Glomerular endothelial cell (primary cell): ENCODE measurements around the gene DOCK9. TPM values are rescaled to one million over a fixed set of nuclear protein-coding genes. Genes with fewer than 3 reads are reported as not detected.

Experiments
- DNase-seq: peaks from one replicate; pipeline ENCODE4 v3.0.0-alpha.2; 2011; ENCODE audit warnings: low read depth, low spot score; ENCODE audit errors: extremely low read depth
- total RNA-seq: library from RNA; depleted of rRNA; stranded (reverse); fragments of >200 nt; gene quantifications from 2 replicates; pipeline ENCODE4 v1.2.3, GENCODE V29; 2015

The DOCK9 gene
- total RNA-seq, 1 donor from 2014 or later = 400 TPM

- no peak for DNase-seq
These were observed 108.9 kb downstream of the DOCK9 start for GRCh38 chr13:98868932-98869331.

- no peak for DNase-seq
These were observed 111.0 kb downstream of the DOCK9 start for GRCh38 chr13:98866882-98867281.

GRCh38 chr13:98860491-98860890 lies 117.4 kb downstream of the DOCK9 start:
- DNase-seq = no peak

DNA sequence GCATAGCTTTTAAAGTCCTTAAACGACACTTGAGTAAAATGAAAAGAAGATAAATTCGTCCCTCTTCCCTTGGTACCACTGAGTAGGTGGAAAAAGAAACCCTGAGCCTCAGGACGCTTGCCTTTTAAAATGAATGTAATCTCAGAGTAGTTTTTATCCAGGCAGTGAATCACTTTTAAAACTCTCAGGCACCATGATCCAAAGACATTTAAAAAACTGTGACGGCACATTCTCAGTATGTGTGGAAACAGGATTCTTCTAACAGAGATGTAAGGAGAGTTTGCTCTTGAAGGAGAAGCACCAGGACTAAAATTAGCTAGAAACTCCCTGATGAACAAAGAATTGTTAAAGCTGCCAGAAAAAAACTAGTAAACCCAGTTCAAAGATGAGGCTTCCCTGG lies 119.7 kb downstream of the DOCK9 start:
- DNase-seq = no peak

DNA sequence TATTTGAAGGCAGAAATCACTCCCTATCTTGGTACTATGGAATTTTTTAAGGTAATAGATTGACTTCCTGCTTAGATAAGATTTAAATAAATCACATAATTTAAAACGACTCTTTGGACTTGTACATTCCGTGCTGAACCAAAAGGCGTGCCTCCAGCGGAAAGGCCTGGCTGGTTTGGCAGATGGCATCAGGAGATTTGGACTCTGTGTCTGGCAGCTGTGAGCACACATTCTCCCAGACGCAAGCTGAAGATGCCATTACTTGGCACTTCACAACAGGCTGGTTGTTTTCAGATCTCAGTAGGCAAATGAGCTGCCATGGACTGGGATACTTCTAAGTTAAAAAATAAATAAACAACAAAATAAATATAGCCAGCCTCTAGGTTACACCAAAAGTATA lies 120.9 kb downstream of the DOCK9 start:
- DNase-seq = peak; percentile 44

DNA sequence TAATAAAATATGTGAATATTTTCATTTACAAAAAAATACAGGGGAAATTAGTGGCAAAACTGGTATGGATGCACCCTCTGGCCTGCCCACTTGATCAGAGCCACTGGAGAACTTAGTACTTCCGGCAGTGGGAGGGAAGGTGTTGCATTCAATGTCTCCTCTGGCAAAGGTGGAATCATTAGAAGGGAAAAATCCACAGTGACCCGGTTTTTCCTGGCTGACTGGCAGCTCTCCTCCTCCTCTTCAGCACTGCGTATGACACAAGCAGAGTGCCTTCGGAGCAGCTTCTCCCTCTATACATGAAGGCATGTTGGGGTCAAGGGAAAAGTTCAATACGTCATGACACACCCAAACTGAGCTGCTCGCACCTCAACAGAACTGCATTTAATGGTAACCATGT lies 123.4 kb downstream of the DOCK9 start:
- no peak for DNase-seq

GRCh38 chr13:98853771-98854221 lies 124.1 kb downstream of the DOCK9 start:
- no peak for DNase-seq

GRCh38 chr13:98851276-98851675 lies 126.6 kb downstream of the DOCK9 start:
- DNase-seq = no peak

- DNase-seq = no peak
These were observed 129.1 kb downstream of the DOCK9 start for GRCh38 chr13:98848746-98849145.

- no peak for DNase-seq
These were observed 130.1 kb downstream of the DOCK9 start for GRCh38 chr13:98847780-98848179.

DNA sequence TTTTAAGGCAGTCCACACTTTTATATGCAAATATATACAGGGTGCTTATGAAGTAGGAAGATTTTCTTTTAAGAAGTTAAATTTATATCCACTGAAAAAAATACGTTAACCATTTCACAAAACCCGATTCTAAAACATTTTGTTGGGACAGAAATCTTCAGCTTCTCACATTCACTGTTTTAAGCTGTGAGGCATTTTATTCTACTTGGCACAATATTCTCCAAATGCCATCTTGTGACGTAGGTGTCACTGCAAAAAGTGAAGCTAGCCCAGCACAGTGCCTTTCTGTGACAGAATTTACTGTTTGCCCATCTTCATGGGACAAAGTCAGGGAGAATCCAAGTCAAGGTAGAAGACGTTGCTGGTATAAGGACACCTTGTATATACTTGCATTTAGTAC lies 130.9 kb downstream of the DOCK9 start:
- DNase-seq = no peak

GRCh38 chr13:98846521-98846920 lies 131.3 kb downstream of the DOCK9 start:
- no peak for DNase-seq

DNA sequence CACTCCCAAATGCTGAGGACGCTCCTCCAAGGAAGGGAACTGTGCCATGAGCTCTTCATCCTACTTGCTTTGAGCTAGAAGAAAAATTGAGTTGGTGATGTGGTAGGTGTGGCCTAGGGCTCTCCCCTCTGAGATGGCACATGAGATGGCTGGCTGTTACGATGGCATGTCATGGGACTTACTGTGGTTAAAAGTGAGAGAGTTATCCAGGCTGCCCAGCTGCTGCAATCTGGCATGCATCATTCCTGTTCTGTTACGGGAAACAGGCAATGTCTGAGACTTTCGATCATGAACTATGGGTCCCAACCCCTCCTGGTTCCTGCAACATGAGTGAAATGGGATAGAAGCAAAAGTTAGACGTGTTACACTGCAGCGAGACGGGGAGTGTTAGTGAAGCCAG lies 132.1 kb downstream of the DOCK9 start:
- no peak for DNase-seq

DNA sequence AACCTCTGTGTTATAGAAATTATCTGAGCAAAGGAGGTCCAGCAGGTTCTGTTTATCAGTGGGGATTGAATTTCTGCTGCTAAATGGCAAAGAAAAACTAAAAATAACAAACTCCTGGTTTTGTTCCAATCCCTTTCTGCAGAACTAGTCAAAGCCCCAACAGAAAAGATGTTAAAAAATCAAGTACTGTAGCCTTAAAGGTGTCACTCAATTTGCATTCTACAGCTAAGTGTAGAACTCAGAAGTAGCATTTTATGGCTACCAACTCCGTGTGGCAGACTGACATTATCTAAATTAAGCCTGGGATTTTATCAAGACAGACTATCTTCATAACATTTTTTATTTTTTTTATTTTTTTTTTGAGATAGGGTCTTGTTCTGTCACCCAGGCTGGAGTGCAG lies 133.8 kb downstream of the DOCK9 start:
- no peak for DNase-seq

DNA sequence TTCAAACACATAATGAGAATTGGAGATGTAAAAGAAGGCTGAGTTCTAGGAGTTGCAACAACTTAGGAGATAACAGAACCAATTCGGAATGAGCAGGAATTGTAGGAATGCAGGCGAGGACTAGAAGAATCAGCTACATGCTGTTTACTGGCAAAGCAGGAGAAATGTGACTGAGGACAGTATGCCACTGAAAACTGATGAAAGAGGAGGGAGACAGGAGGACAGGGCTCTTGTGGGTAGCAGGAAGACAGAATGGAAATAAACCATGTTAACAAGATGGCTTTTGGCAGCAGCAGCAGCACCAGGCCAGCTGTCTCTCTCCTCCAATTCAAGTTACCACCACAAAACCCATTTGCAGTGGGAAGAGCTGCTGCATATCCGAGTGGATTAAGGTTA lies 134.4 kb downstream of the DOCK9 start:
- DNase-seq = no peak

DNA sequence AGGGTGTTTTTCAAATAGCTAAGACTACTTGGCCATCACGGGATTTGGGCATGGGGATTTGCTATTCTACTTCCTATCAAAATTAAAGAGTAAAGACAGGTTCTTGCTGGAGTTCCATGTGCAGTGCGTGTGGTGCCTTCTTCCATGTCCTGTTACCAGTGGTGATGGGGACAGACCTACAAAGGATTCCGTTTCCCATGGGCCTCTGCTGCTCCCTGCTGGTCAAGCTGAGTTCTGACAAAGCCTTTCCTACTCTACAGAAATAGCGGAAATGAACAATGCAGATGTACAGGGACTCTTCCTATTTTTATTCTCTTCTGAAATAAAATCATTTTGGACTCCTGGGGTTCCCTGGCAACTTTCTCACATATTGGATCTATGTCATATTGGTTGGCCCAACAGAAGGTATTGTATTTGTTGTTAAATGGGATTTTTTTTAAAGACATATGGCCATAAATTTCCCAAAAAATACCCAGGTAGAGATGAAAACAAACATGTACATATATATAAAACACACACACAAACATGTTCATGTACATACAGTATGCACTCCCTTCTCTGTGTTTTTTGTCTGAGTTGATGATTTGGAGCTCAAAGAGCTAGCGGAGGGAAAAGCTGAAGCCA lies 134.9 kb downstream of the DOCK9 start:
- DNase-seq = peak; percentile 41

GRCh38 chr13:98842070-98842469 lies 135.8 kb downstream of the DOCK9 start:
- DNase-seq = no peak

DNA sequence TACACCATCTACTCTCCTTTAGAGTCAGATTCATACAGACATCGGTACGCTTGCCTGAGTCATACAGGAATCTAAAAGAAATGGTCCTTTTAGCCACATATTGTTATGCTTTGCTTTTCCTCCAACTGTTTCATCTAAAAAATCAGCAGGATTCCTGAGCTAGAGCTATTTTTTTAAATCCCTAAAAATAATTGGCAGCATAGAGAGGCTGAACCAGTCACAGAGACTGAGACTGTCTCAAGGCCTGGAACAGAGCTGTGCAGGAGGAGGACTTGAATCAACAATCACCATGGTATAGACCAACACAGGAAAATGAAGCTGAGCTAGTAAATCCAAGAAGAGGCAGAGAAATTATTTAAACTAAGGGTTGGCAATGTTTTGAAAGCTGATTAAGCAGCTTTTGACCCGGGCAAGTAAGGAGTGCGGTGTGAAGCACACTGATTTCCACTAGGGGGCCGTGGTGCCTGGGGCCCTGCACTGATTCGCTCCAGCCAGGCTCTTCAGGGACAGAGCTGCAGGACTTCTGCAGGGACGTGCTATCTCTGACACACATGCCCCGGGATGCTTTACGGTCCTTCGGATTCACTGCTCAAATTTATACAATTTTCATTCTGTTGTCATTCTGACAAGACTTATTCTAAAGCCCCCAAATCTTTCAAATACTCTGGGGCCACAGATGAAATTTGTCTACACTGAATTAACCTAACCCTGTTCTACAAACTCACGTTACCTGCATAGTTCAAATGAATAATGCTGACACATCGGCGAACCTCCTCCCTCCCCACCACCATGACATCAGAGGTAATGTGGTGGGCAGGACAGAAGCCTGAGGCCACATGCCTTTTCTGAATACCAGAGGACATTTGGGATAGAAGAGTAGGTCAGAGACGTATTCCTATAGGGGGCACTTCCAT lies 137.8 kb downstream of the DOCK9 start:
- no peak for DNase-seq

- no peak for DNase-seq
These were observed 139.1 kb downstream of the DOCK9 start for GRCh38 chr13:98838776-98839175.

DNA sequence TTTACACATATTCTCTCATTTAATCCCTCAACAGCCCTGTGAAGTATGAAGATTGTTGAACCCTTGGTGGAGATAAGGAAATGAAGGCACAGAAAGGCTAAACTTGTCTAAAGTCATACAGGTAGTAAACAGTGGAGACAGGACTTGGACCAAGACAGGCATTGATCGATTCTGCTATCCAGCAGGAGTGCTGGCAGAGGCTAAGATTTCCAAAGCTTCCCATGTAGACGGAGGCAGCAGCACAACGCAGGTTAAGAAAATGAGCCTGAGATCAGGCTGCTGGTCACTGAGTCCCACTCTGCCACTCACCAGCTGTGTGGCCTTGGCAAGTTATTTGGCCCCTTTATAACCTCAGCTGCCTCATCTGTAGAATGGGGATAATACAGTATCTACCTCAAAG lies 140.0 kb downstream of the DOCK9 start:
- DNase-seq = no peak

DNA sequence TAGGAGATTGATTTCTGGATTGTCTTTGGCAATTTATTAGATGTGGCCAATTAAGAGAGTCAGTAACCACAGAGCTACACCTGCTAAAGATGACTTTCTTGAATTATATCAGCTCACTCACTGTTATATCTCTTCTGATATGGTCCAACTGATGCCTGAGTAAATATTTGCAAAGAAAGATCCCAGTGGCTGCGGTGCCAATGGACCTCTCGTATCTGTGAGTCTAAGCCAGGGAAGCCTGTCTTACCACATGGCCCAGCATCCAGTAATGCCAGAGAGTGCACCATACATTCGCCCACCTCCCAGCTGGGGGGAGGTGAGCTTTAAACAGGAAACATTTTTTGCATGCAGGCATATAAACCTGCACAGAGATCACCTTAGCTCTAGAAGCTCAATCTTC lies 142.7 kb downstream of the DOCK9 start:
- no peak for DNase-seq

DNA sequence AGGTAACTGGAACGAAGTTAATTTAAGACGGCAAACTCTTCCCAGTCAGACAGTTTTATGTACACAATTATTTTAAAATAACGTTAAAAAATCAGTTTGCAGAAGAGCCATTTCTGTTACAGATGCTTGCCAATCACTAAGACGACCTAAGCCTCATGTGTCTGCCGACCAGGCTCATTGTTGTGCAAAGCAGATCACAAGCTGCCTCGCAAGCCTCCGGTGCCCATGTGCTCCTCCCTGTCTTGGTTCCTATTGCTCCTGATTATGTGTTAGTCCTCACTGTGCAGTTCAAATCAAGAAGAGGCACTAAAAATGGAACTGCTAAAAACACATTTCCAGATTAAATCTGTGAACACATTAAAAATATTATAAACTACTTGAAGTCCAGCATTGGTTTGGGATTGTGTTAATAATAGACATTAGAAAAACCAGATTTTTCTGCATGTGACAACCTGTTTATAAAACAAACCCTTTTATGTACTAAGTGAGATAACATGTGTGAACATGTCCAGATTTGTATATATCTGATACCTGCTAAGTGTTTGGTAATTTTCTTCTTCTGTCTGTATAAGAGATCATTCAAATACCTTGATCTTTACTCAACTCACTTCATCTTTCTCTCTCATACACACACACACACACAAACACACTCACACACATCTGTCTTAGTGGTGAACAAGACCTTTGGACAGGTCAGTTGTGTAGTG lies 143.5 kb downstream of the DOCK9 start:
- no peak for DNase-seq
